ENCODE measurements around the gene PKMYT1. TPM values are rescaled to one million over a fixed set of nuclear protein-coding genes. Genes with fewer than 3 reads are reported as not detected.

PKMYT1 gene
- total and polyA plus RNA-seq, 9 of the 15 experiments (the other 6 are each of a cell fraction or from before 2014, with no cell fraction given) = 8.7 to 201 (median 37.8) TPM

DNA sequence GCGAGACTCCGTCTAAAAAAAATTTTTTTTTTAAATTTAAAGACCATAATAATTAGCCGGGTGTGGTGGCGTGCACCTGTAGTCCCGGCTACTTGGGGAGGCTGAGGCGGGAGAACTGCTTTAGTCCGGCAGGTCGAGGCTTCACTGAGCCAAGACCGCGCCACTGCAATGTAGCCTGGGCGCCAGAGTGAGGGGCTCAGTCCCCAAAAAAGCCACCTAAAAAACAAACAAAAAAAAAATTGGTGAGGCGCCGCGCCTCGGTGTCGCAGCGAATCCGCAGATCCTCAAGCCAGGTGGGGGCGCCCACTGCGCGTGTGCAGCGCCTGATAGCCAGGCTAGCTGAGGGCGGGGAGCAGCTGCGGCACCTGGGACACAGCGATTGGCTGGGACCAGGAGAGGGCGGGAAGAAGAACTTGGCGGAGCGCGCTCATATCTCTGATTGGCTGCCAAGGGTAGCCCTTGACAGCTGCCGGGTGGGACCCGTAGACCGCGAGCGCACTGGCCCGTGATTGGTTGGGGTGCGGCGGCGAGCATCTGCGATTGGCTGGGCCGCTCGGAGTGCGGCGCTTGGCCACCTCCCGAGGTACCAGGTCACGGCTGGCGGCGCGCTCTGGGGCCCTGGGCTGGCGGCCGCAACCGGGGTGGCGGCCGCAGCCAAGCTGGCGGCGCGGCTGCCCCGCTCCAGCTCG lies 23.5 kb upstream of the PKMYT1 start (continued):
- no peak for TF ChIP-seq NONO (IDR thresholded peaks at IDR 0.05; ENCODE audit: low read depth in 2 of 2, low read length in 1 of 2)
- 0 out of 2 replicates have a peak, but pooled peaks have one; percentile 6 for TF ChIP-seq KLF16 (IDR thresholded peaks at IDR 0.05)
- TF ChIP-seq RCOR1 (IDR thresholded peaks at IDR 0.05; ENCODE audit: borderline replicate concordance in 1 of 2, low read depth in 2 of 2, low read length in 2 of 2) = peak in 1 of 2 experiments; percentile 47; a peak in 1 of 4 replicates
- TF ChIP-seq ZC3H8 (IDR thresholded peaks at IDR 0.05) = no peak
- TF ChIP-seq, protein P1, sequence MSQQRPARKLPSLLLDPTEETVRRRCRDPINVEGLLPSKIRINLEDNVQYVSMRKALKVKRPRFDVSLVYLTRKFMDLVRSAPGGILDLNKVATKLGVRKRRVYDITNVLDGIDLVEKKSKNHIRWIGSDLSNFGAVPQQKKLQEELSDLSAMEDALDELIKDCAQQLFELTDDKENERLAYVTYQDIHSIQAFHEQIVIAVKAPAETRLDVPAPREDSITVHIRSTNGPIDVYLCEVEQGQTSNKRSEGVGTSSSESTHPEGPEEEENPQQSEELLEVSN (IDR thresholded peaks at IDR 0.05; ENCODE audit: borderline replicate concordance in 1 of 2, extremely low read depth in 1 of 2, insufficient read depth in 1 of 2, insufficient read length in 1 of 2, low read depth in 1 of 2, low read length in 1 of 2, poor library complexity in 1 of 2, severe bottlenecking in 1 of 2) = peak; percentile 11 to 60
- TF ChIP-seq HNRNPUL1 (IDR thresholded peaks at IDR 0.05; ENCODE audit: low read length) = no peak
- TF ChIP-seq, protein P2, sequence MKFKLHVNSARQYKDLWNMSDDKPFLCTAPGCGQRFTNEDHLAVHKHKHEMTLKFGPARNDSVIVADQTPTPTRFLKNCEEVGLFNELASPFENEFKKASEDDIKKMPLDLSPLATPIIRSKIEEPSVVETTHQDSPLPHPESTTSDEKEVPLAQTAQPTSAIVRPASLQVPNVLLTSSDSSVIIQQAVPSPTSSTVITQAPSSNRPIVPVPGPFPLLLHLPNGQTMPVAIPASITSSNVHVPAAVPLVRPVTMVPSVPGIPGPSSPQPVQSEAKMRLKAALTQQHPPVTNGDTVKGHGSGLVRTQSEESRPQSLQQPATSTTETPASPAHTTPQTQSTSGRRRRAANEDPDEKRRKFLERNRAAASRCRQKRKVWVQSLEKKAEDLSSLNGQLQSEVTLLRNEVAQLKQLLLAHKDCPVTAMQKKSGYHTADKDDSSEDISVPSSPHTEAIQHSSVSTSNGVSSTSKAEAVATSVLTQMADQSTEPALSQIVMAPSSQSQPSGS (CRISPR knock-in tag; IDR thresholded peaks at IDR 0.05) = no peak
- TF ChIP-seq TGIF2 (CRISPR knock-in tag; IDR thresholded peaks at IDR 0.05) = peak; percentile 86; the same call in 1 of the 2 replicates
- TF ChIP-seq ZFX (CRISPR knock-in tag; IDR thresholded peaks at IDR 0.05) = peak; percentile 24; the same call in 1 of the 2 replicates
- no peak for TF ChIP-seq CREBBP (IDR thresholded peaks at IDR 0.05; ENCODE audit: low read depth, low read length)
- TF ChIP-seq TRIM28 (IDR thresholded peaks at IDR 0.05) = peak; percentile 74
- TF ChIP-seq EP300 (IDR thresholded peaks at IDR 0.05; ENCODE audit: low read length) = peak; percentile 18; the same call in 1 of the 2 replicates
- no peak for TF ChIP-seq FOSL1 (tag; conservative IDR thresholded peaks at IDR 0.05)
- 0 out of 4 replicates have a peak, but pooled peaks of 1 of the 2 experiments have one; percentile 34 for TF ChIP-seq TBL1XR1 (IDR thresholded peaks at IDR 0.05; ENCODE audit: low read length in 2 of 2)
- TF ChIP-seq CXXC5 (CRISPR knock-in tag; IDR thresholded peaks at IDR 0.05) = peak; percentile 87
- TF ChIP-seq FOS (IDR thresholded peaks at IDR 0.05; ENCODE audit: extremely low read depth, insufficient read length) = peak; percentile 99
- peak; percentile 28; the same call in 1 of the 2 replicates for TF ChIP-seq SOX6 (IDR thresholded peaks at IDR 0.05)
- TF ChIP-seq, protein P3, sequence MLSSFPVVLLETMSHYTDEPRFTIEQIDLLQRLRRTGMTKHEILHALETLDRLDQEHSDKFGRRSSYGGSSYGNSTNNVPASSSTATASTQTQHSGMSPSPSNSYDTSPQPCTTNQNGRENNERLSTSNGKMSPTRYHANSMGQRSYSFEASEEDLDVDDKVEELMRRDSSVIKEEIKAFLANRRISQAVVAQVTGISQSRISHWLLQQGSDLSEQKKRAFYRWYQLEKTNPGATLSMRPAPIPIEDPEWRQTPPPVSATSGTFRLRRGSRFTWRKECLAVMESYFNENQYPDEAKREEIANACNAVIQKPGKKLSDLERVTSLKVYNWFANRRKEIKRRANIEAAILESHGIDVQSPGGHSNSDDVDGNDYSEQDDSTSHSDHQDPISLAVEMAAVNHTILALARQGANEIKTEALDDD (IDR thresholded peaks at IDR 0.05) = no peak
- TF ChIP-seq, protein P4, sequence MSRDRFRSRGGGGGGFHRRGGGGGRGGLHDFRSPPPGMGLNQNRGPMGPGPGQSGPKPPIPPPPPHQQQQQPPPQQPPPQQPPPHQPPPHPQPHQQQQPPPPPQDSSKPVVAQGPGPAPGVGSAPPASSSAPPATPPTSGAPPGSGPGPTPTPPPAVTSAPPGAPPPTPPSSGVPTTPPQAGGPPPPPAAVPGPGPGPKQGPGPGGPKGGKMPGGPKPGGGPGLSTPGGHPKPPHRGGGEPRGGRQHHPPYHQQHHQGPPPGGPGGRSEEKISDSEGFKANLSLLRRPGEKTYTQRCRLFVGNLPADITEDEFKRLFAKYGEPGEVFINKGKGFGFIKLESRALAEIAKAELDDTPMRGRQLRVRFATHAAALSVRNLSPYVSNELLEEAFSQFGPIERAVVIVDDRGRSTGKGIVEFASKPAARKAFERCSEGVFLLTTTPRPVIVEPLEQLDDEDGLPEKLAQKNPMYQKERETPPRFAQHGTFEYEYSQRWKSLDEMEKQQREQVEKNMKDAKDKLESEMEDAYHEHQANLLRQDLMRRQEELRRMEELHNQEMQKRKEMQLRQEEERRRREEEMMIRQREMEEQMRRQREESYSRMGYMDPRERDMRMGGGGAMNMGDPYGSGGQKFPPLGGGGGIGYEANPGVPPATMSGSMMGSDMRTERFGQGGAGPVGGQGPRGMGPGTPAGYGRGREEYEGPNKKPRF (IDR thresholded peaks at IDR 0.05; ENCODE audit: low read depth, low read length) = no peak
- TF ChIP-seq, protein P5, sequence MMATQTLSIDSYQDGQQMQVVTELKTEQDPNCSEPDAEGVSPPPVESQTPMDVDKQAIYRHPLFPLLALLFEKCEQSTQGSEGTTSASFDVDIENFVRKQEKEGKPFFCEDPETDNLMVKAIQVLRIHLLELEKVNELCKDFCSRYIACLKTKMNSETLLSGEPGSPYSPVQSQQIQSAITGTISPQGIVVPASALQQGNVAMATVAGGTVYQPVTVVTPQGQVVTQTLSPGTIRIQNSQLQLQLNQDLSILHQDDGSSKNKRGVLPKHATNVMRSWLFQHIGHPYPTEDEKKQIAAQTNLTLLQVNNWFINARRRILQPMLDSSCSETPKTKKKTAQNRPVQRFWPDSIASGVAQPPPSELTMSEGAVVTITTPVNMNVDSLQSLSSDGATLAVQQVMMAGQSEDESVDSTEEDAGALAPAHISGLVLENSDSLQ (IDR thresholded peaks at IDR 0.05) = peak; percentile 98
- TF ChIP-seq NBN (IDR thresholded peaks at IDR 0.05; ENCODE audit: low read depth) = peak; percentile 74
